Stimulated activated naive CD8-positive, alpha-beta T cell treated with anti-CD3 and anti-CD28 coated beads, Interleukin-15, Interleukin-2, amounts not matched to agents 100 U/mL and 50 U/mL, for 24 hours (primary cell): ENCODE measurements around the gene PRKG1.
"Not testable (repeated sequence)": the region's sequence is repeated elsewhere in the genome, so short reads cannot be mapped to it uniquely, and the experiment has no call there.

Experiments used
- ATAC-seq: fragments of 150-1000 bp; cut with Tn5 transposase; one replicate; pipeline ENCODE4 v1.10.0; 2021
- DNase-seq: peaks from one replicate; pipeline ENCODE4 v3.0.0; 2021

PRKG1 gene

DNA sequence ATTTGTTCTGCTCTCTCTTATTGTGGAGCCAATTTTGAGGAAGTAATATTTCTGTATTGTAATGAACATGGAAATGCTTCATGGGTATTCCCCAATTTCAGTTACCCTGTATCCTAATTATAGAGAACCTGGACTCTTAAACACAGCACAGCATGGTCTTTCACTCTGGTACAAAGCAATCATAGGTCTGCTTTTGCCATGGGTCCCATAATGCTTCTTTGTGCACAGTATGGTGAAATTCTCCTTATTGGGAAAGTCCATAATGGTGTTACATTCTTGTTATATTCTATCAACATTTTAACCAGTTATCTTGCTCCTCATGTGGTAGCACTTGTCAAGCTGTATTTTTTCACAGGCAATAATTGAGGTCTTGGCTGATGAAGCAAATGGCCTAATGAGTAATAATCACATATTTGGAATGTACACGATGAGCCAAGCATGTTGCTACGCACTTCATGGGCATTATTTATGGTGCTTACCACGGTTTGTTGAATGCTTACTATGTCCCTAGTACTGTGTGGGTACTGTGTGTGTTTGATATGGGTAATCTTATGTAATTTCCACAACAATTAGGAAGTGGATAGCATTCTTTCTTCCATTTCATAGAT, 42.9 kb downstream of the PRKG1 start:
- no peak for ATAC-seq

DNA sequence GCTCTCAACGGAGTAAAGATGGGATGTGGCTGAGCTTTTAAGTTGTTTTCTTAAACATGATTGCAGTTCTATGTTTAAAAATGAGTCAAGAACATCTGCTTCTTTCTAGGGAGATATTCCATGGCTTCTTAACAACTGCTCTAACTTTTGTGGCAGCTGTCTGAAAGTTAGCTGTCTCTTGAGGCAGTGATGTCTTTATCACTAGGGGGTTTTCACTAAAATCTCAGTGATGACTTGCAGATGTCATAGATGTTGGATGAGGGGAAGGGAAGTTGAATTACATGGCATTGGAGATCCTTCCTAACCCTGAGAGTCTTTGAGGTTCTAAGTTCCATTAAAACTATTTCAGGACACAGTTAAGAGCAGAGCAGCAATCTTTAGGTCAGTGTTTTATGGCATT, 43.5 kb downstream of the PRKG1 start:
- DNase-seq (no peak), ATAC-seq (no peak)

More for the DNA sequence above, 42.9 kb downstream of the PRKG1 start:
- DNase-seq = no peak

DNA sequence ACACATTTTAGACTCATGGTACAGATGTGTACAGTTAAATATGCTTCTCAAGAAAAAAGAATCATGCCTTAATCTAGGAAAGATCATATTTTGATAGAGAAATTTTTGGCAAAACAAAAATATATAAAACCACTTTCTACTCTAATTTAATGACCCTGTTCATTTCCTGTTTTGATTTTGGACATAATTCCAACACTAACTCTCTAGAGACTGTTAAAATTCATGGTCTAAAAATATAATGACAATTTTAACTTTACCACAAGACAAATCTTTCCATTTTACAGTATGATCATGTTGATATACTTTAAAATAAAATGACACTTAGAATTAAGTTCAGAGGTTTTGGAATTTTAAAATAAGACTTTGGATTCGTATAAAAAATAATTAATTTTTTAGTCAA, 45.2 kb downstream of the PRKG1 start:
- DNase-seq = no peak
- ATAC-seq = no peak

DNA sequence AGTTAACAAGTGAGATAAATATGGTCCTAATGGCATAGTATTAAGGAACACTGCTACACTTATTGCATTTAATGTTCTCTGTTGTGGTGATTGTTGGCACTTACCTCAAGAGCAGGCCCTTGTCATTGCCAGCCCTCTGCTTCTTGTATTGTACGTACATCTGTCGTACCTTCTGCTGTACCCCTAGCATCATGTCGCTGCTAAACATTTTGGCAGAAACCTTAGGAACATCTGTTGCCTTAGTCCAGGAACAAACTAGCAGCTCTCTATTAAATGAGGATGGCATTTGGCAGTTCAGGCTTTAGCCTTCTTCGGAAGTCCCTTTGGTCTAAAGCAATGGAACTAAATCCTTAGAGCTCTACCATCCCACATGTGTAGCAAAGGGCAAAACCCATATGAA, 47.6 kb downstream of the PRKG1 start:
- ATAC-seq (no peak), DNase-seq (no peak)

DNA sequence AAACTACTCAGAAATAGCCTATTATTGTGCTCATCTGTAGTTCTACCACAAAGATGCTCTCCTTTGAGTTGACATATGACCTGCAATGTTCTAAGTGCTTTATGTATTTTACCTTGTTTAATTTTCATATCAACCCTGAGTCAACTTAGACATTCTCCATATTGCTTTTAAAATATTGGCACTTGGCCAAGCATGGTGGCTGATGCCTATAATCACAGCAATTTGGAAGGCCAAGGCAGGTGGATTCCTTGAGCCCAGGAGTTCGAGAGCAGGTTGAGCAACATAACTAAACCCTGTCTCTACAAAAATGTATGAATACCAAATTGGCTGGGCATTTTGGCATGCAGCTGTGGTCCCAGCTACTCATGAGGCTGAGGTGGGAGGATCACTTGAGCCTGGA, 50.6 kb downstream of the PRKG1 start:
- no peak for DNase-seq
- no peak for ATAC-seq

DNA sequence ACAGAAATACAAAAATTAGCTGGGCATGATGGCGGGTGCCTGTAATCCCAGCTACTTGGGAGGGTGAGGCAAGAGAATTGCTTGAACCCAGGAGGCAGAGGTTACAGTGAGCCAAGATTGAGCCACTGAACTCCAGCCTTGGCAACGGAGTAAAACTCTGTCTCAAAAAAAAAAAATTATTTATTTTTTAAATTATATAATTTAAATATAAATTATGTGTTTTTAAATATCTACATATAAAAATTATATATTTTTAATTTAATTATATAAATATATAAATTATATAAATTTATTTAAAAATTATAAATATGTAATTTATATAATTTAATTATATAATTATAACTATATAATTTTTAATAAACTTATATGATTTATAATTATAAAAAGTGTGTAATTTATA, 51.2 kb downstream of the PRKG1 start:
- DNase-seq (no peak), ATAC-seq (no peak)

DNA sequence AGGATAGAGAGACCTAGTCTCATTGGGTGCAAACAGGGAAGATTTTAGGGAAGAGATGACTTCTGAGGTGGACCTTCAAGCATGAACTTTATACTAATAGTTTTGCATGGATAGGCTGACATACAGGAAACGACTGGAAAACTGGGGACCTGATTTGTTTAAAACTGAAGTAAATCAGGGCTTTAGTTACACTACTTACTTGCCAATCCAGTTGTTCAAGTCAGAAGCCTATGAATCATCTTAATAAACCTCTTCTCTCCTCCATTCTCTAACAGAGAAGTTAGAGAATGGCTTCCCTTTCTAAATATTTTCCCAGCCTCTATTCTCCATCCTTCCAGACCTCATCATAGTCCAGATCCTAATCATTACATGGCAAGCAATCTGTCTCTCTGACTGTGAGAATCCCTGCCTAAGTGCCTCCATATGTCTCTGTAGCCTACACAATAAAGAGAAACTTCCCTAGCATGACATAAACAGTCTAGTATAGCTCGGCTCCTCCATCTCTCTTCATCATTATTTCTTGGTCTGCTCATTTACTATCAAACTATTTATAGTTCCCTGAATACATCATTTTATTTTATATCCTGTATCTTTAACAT, 55.8 kb downstream of the PRKG1 start:
- ATAC-seq (no peak), DNase-seq (no peak)

DNA sequence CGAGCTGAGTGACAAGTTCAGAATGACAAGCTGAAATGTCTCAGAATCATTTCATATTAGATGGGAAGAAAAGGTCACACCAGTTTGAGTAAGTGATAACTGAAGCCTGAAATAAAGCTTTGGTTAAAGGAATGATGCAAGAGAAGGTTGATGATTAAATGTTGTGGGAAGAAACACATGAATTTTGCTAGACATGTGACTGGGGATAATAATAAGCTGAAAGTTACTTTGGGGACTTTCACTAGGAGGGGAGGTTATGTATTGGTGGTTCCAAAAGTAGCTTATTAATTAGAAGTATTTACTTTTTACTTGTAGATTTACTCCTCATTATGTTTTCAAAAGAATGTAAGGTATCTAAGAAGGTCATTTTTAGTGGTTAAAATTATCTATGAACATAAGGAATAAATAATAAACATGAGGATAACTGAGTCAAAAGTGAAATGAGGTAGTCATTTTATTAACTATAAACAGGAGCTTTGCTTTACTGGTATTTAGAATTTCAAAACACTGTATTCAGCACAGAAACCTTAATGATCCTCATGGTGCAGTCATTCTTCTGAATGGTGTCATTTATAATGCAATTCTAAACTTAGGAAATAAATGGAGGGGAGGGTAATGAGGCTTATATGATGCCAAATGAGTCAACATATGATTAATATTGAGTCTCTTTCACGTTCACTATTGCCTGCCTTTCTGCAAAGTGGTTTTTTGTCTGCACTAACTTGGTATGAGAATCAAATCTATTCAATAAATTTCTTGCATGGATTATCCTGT, 63.7 kb downstream of the PRKG1 start:
- ATAC-seq = no peak
- no peak for DNase-seq

DNA sequence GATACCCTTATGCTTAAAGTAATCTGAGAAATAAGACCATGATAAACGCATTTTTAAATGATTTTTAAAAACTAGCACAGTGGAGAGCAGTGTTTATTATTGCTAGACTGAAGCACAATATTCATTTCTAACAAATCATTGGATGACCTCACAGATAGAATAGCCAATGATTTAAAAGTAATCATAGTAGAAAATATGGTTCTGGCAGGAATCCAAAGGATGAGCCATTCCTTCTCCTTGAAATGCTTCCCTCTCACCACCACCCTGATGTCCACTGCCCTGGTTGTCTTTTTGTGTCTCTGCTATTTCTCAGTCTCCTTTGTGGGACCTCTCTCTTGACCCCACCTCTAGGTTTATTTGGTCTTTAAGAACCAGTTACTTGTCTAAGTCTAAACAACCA, 64.9 kb downstream of the PRKG1 start:
- DNase-seq (no peak), ATAC-seq (no peak)

DNA sequence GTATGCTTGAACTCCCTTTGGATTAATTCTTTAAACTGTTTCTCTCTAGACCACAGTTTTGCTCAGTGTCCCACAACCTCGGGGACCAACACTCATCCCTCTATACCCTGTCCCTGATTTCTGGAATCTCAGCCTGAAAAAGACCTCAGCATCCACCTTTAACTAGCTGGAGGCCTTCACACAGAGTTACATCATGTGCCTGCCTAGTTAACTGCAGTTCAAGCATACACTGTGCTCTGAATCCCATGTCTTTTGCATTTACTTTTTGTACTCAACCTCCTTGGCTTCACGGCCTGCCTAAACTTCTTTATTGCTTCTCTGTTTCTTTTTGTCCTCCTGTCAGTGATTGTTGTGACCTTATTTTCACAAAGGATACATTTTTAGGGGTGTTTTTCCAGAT, 66.7 kb downstream of the PRKG1 start:
- DNase-seq (no peak), ATAC-seq (no peak)

DNA sequence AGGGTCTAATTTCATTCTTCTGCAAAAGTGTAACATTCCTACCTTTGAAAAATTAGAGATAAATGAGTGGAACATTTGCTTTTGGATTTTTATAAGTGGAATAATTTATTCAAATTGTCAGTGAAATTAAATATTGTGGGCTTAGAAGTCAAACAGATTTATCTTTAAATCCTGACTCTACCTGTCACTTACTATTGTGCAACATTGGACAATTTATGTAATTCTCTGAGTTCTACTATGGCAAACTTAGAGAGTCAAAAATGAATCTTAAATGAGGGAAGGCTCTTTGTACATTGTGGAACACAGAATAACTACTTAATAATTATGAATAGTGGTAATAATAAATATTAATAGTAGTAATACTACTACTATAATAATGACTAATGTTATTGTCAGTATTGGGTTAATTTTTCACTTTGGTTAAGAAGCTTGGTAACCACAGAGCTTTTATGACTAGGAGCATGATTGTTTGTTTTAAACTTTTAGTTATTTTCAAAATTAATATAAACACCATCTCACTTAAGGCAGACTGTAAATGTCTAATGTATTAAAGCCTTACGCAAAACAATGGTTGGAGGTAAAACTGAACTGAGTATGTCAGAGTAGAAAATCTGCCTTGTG, 70.0 kb downstream of the PRKG1 start:
- no peak for ATAC-seq
- DNase-seq = no peak

DNA sequence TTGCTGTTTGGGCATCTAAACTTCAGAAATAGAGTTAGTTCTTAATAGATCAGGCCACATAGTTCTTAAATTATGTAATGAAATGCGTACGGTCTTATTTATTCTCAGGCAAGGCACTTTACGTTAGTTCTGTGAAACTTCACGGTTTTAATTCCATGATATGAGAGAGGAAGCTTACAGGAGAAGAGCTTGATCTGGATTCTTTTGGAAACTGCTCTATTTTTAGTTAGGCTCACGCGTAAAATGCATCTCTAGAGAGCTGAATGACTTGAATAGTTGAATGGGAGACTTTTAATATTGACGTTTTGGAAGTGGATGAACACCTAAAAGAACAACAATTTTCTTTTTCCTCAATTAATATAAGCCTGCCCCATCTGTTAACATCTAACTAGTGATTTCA, 71.1 kb downstream of the PRKG1 start:
- ATAC-seq = no peak

DNA sequence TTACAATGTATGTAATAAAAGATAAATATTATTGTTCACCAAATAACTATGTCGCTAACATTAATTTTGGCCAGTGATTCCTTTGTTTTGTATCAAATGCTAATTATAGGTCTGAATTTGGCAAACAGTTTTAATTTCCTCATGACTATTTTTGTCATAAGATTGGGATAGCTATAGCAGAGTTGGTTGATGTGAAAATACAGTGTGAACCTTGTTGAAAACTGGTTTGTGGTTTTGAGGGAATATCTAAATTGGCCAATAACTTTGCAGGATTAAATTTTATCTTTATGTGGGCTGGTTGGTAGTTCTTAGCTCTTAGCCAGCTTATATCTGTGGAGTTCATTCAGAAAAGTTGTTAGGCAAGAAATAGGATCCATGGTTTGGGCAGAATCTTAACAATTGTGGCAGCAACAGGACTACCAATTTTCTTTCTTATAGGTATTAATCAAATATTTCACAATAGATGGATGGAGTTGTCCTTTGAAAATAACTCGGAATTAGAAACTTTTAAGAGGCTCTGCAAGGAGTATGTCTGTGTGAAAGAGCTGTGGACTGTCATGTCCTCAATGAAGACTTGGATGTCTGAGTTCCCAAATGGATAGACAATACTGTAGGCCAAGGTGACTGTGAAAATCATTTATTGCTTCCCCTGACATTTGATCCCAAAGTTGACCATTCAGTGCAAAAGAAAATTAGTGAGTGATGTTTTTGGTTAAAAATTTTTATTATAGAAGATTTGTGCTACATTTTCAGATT, 73.5 kb downstream of the PRKG1 start:
- DNase-seq = no peak
- no peak for ATAC-seq

More for the DNA sequence above, 71.1 kb downstream of the PRKG1 start:
- DNase-seq = no peak

DNA sequence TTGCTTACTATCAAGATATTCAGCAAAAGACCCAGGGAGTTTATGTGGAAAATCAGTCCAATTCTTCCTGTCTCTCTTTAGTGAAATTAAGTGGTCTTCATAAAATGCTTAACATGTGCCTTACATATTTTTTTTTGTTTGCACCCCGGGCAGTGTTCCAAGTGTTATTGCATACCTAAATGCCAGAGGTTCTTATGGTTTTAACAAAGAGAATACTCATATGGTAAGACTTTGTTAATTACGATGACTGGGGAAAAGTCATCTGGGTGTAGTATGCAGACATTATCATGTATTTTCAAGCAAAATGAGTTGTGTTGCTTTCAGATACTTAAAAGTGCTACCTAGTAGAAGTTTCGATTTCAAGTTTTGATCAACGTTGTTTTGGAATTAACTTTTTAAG, 82.6 kb downstream of the PRKG1 start:
- DNase-seq = no peak
- no peak for ATAC-seq

DNA sequence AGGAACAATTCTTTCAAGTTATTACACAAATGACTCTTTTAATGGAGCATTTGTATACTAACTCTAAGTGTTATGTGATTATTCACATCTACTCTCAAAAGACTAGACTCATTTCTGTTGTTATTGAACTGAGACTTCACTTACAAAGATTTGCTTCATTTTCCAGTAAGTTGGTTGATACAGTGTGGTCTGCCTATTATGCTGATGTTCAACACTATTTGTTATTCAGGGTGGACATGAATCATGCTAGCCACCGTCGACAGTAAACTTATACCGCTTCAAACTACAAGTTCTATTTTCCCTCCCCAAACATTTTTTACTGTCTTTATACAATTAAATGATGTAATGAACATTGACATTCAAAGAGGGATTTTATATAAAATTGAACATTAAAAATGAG, 84.5 kb downstream of the PRKG1 start:
- DNase-seq (no peak), ATAC-seq (no peak)

DNA sequence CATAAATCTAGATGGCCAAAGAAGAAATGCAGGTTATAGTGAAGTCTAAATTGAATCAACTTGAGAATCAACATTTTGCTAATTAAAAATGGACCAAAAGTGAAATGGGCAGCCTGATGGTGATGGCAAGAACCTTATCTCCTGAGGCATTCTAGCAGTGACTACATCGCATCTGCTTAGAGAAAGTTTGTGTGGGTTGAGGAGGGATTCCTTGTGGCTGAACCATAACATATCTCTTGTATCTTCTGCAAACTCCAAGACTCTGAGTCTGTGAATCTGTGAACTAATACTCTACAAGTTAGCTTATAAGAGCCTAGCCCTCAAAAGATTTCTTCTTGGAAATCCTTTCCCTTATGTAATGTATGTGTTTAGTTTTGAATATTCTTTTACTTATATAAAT, 85.6 kb downstream of the PRKG1 start:
- no peak for DNase-seq
- ATAC-seq = no peak

DNA sequence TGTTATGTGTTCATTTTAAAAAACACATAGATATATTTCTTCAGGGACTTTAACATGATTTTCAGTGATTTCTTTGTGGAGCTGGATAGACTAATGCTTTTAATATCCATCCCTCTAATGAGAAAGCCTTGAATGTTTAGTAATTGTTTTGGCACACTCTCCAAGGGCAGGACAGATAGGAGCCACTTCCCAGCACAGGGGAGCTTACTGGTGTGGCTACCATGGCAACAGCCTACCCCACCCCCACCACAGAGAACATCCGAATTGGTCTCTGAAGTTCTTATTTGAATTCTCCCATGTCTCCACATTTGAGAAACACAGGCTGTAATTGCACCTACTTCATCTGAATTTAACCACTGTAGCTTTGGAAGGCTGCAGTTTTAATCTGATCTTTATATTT, 87.7 kb downstream of the PRKG1 start:
- ATAC-seq (no peak), DNase-seq (no peak)

DNA sequence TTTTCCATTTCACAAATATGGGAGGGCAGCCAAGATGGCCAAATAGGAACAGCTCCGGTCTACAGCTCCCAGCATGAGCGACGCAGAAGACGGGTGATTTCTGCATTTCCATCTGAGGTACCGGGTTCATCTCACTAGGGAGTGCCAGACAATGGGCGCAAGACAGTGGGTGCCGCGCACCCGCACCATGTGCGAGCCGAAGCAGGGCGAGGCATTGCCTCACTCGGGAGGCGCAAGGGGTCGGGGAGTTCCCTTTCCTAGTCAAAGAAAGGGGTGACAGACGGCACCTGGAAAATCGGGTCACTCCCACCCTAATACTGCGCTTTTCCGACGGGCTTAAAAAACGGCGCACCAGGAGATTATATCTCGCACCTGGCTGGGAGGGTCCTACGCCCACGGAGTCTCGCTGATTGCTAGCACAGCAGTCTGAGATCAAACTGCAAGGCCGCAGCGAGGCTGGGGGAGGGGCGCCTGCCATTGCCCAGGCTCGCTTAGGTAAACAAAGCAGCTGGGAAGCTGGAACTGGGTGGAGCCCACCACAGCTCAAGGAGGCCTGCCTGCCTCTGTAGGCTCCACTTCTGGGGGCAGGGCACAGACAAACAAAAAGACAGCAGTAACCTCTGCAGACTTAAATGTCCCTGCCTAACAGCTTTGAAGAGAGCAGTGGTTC, 89.2 kb downstream of the PRKG1 start:
- not testable (repeated sequence) for DNase-seq, ATAC-seq

DNA sequence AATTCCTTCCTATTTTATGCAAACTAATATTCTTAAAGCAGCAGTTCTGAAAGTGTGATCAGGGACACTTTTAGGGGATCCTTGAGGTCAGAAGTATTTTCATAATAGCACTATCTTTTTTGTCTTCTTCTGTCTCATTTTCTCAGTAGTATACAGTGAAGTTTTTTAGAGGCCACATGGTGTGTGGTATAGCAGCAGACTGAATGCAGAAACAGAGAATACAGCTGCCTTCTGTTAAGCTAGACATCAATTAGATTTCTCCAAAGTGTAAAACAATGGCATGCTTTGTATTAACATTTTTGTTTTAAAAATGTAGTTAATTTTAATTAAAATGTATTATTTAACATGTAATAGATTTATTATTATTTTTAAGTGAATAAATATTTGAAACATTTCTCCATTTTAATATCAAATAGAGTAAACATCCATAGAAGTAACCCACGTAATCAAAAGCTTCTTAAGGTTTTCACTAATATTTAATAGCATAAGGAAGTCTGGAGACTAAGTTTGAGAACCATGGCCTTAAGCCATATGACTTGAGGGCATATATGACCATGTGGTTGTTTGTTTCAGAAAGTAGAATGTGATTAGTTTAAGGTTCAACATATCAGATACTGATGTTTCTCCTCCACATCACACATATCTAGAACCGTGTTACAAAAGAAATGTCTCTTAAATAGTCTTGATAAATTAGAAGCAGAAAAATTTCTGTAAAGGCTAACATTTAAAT, 94.0 kb downstream of the PRKG1 start:
- DNase-seq (no peak), ATAC-seq (no peak)

DNA sequence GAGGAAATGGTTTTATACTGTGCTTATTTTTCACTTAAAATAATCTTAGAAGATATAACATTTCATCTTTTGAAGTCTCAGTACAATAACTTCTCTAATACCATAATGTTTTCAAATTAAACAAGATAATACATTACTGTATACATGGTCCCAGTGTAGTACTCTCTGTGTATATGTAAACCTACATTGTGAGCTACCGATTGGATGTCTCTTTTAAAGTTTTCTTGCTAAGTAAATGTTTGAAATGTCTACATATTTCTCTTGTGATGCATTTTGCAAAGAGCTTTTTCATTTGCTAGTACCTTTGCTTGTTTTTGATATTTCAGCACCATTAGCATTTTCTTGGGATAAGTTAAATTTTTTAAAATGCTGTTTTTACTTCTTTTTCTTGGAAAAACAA, 94.8 kb downstream of the PRKG1 start:
- no peak for DNase-seq
- ATAC-seq = no peak

DNA sequence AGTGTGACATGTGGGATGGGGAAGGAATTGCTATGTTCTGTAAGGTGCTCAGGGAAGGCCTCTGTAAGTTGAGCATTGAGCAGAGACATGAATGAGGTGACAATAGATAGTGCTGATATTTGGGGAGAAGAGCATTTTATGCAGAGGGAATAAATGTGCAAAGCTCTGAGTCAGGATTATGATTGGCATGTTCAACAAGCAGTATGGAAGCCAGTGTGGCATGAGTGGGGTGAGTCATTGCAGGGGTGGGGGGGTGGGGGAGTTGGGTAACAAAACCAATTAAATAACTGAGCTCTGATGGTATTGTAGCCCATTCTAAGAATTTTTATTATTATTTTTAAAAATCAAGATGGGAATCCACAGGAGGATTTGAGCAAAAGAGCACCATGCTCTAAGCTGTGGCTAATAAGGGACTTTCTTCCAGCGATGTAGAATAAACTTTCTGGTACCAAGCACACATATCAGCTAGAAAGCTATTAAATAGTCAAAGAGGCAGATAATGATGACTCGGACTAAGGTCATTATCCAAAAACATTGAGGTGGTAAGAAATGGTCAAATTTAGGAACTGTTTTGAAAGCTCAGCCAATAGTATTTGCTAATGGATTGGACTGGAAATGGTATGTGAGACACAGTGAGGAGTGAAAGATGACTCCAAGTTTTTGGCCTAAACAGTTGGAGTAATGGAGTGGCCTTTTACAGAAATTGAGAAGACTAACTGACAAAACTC, 96.4 kb downstream of the PRKG1 start:
- ATAC-seq (no peak), DNase-seq (no peak)
